ENCODE measurements around the gene MARK4.
"Not testable (repeated sequence)": the region's sequence is repeated elsewhere in the genome, so short reads cannot be mapped to it uniquely, and the experiment has no call there.

Gene MARK4

DNA sequence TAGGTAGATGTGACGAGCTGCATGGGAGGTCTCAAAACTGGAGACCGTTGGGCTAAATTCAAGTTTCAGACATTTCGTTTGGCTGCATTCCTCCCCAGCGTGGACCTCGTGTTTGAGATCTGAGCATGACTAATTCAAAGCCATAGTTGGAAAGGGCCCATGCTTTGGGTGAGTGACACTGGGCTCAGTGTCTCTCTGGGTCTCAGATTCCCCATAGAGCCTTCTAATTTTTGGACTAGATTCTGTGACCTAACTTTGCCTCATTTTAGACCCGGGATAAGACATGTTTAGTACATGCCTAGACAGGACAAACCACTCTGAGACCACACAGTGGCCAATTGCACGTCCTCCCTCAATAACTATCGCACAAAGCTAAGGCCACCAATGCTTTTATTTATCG is 55.0 kb downstream of the MARK4 start:
- DNase-seq (ENCODE audit: low read depth) = no peak

GRCh38 chr19:45306518-45307027 is 55.5 kb downstream of the MARK4 start:
- no peak for DNase-seq (ENCODE audit: low read depth)

GRCh38 chr19:45307361-45307760 is 56.3 kb downstream of the MARK4 start:
- no peak for DNase-seq (ENCODE audit: low read depth)

DNA sequence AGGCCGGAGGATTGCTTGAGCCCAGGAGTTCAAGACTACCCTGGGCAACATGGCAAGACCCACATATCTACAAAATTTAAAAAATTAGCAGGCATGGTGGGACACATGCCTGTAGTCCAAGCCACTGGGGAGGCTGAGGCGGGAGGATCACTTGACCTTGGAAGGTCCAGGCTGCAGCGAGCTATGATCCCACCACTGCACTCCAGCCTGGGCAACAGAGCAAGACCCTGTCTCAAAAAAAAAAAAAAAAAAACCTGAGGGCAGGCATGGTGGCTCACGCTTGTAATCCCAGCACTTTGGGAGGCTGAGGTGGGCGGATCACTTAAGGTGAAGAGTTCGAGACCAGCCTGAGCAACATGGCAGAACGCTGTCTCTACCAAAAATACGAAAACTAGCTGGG is 58.3 kb downstream of the MARK4 start:
- not testable (repeated sequence) for DNase-seq (ENCODE audit: low read depth)

DNA sequence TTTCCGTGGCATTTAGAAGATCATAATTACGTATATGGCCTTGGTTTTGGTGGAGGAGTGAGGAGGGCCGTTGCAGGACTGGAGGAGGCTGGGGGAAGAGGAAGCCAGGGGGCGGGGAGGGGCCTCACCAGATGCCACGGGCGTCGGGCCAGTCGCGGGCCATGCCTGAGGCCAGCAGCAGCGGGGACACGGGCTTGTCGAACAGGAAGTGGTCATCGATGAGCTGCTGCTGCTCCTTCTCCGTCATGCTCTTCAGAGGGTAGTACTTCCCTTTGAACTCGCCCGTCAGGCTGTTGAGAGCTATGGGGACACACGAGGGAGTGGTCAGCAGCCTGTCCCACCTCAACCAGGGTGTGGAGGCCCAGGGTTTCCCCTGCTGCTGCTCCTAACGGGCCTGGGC is 60.5 kb downstream of the MARK4 start:
- DNase-seq (ENCODE audit: low read depth) = no peak

DNA sequence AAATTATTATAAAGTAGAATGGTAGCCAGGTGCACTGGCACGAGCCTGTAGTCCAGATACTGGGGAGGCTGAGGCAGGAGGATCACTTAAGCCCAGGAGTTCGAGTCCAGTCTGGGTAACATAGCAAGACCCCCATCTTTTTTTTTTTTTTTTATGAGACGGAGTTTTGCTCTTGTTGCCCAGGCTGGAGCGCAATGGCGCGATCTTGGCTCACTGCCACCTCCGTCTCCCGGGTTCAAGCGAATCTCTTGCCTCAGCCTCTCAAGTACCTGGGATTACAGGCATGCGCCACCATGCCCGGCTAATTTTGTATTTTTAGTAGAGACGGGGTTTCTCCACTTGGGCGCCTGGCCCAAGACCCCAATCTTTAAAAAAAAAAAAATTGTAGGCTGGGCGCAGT is 61.2 kb downstream of the MARK4 start:
- not testable (repeated sequence) for DNase-seq (ENCODE audit: low read depth)

DNA sequence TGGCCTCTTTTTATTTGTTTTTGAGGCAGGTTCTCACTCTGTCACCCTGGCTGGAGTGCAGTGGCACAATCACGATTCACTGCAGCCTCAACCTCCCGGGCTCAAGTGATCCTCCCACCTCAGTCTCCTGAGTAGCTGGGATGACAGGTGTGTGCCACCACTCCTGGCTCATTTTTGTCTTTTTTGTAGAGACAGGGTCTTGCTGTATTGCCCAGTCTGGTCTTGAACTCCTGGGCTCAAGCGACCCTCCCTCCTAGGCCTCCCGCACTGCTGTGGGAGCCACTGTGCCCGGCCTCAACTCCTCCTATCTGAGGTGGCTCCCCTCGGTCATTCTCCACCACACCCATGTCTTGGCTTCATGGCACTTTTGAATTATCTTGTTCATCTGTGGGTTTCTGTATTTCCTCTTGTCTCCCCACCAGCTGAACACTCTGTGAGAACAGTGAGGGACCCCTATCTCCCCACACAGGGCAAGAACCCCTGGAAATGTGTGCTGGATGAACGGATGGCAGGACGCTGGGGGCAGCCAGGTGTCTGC is 63.7 kb downstream of the MARK4 start:
- no peak for DNase-seq (ENCODE audit: low read depth)

DNA sequence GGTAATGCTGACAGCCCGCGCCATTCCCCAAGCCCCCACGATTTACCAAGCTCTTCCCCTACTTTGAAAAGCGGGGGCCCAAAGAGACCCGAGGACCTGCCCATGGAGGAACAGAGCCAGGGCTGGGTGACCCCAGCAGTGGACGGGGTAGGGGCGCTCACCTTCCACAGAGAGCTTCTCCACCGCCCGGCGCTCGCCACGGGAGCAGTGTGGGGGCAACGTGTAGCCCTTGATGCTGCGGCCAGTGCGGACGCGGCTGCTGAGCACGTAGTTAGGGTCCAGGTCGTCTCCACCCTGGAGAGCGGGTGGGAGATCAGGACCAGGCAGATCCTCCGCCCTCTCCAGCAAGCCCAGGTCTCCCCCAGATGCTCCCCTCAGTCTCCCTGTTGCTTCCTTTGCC is 64.2 kb downstream of the MARK4 start:
- no peak for DNase-seq (ENCODE audit: low read depth)

GRCh38 chr19:45320997-45321775 is 70.1 kb downstream of the MARK4 start:
- DNase-seq (ENCODE audit: low read depth) = no peak

- DNase-seq (ENCODE audit: low read depth) = no peak
Observed at GRCh38 chr19:45321848-45322247, 70.8 kb downstream of the MARK4 start.

DNA sequence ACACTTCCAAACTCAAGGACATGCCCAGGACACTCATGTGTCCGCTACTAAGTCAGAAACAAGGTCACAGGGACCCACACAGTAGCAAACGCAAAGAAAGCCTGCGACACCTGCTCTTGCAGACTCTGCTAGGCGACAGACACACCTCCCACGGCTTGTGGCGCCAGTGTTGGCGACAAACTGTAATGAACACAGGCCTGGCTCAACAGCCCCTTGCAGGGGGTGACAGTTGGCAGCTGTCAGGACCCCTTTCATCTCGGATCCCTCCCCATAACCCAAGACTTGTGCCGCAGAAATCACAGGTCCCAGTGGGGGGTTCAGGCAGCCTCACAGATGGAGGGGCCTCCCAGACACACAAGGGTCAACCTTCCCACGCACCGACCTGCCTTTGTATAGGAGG is 71.2 kb downstream of the MARK4 start:
- no peak for DNase-seq (ENCODE audit: low read depth)

- DNase-seq (ENCODE audit: low read depth) = no peak
Observed at GRCh38 chr19:45322744-45323281, 71.7 kb downstream of the MARK4 start, which contains the start of gene CKM. Gene CKM (minus strand): TSS chr19:45322875. CDS start chr19:45319713, 3,162 bp downstream.

DNA sequence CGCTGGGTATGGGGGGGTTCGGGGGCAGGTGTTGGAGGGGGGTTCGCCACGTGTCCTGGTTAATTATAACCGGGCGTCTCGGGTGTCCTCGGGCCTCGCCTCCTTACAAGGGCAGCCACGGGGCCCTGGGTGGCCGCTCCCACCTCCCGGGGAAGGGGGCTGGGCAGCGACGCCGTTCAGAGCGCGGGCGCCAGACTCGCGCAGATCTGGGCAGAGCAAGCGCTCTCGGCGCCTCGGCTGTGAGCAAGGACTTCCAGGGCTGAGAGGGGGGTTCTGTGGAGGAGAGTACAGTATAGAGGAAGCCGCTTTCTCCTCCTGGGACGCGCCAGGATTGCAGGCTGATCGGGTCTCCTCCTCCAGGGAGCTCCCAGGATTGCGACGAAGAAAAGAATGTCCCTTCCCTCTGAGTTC is 72.6 kb downstream of the MARK4 start:
- no peak for DNase-seq (ENCODE audit: low read depth)

- DNase-seq (ENCODE audit: low read depth) = no peak
Observed at GRCh38 chr19:45324349-45324907, 73.4 kb downstream of the MARK4 start.

DNA sequence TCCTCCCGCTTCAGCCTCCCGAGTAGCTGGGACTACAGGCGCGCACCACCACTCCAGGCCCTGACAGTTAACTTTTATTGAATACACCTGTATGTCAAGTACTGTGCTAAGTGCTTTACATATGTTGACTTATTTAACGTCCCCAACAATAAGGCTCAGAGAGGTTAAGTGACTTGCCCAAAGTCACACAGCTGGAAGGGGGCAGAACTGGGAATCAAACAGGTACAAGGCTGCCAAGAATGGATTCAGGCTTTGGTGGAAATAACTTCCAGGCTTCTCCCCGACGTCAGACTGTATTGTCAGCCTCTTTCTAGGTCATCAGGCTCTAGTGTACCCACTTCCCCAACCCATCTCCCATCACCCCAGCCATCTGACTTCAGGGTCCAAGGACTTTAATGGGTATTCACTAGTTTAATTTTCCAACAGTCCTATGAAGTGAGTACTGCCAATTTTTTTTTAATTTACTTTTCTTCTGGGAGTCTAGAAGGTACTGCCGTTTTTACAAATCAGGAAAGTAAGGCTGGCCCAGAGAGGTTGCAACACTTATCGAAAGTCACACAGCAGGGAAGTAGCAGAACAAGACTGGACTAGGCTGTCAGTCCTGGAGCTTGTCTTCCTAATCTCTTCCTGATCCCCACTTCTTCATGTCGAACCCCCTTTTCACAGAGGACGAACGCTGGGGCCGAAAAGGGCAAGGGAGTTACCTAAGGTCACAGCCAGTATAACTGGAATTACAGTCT is 76.5 kb downstream of the MARK4 start:
- DNase-seq (ENCODE audit: low read depth) = no peak

DNA sequence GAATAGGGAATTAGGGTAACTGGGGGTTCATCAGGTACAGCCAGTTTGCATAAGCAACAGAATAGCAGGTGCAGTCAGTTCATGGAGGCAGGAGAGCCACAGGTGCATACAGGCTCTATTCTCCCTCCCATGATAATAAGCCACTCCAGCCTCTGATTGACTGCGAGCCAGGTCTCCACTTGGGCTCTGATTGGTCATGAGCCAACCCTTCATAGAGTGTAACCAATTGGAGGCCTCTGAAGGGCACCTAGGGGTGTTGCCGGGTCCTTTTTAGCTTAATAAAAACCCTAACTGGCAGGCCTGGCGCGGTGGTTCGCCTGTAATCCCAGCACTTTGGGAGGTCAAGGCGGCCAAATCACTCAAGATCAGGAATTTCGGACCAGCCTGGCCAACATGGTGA is 80.3 kb downstream of the MARK4 start:
- no peak for DNase-seq (ENCODE audit: low read depth)

GRCh38 chr19:45333609-45334303 is 82.7 kb downstream of the MARK4 start:
- no peak for DNase-seq (ENCODE audit: low read depth)

- DNase-seq (ENCODE audit: low read depth) = not testable (repeated sequence)
Observed at GRCh38 chr19:45334881-45335280, 83.8 kb downstream of the MARK4 start.

- DNase-seq (ENCODE audit: low read depth) = no peak
Observed at GRCh38 chr19:45336696-45337251, 85.7 kb downstream of the MARK4 start.

DNA sequence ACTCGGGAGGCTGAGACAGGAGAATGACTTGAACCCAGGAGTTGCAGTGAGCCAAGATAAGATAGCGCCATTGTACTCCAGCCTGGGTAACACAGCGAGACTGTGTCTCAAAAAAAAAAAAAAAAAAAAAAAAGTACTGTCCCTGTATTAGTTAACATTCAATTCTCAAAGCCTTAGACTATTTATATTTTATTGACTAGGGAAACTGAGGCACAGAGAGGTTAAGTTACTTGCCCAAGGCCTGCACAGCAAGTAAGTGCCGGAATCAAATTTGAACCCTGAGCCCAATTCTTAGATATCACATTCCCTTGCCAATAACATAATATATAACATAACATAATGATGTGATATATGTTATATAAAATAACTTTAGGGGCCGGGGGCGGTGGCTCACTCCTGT is 88.6 kb downstream of the MARK4 start:
- DNase-seq (ENCODE audit: low read depth) = no peak

DNA sequence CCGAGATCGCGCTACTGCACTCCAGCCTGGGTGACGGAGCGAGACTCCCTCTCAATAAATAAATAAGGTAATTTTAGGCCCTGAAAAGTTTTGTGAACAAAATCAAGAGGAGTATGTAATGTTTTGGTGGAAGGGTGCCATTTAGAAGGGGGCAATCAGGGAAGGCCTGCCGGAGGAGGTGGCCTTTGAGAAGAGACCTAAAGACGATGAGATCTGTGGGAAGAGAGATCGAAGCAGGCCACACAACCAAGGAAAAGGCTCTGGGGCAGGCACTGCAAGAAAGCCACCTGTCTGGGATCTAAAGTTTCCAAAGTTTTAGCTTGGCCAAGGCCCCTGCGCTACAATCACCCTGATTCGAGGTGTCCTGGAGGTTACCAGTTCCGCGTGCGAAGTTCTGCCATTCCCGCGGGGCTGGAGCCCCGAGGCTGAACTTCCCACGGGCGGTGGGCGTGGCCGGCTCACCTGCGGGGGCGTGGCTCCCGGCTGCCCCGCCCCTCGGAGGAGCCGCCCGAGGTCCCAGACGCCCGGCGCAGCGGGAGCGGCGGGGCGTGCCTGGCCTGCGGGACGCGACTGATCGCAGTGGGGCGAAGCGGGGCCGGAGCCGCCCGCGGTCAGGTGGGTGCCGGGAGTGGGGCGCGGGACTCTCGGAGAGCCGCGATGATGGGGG is 89.3 kb downstream of the MARK4 start, which contains the start of gene KLC3:
KLC3 (plus strand) TSS at position 519 of the 667 bp plus-strand sequence. CDS start 4,792 bp downstream, outside the sequence.
- DNase-seq (ENCODE audit: low read depth) = no peak
